Aorta (tissue), 5 donors: Measurements from ENCODE around the gene BSG. TPM values are rescaled to one million over a fixed set of nuclear protein-coding genes. Genes with fewer than 3 reads are reported as not detected.

Experiments
- ATAC-seq: fragments of 200-7000 bp; cut with Tn5 transposase; one replicate; pipeline ENCODE4 v1.9.1; 2022; ENCODE audit warnings: moderate library complexity; ENCODE audit not compliant: low FRiP score
- DNase-seq, 2 donors: peaks; one replicate each; pipeline ENCODE4 v3.0.0-alpha.2; 2020
- H3K27ac ChIP-seq, 2 donors: one replicate each; pipeline ENCODE4 v1.5.1; 2013; ENCODE audit warnings: low read length in 2 of 2, mild to moderate bottlenecking in 2 of 2, moderate library complexity in 2 of 2, control low read depth in 1 of 2, inconsistent platforms in 1 of 2, low read depth in 1 of 2
- H3K27me3 ChIP-seq, 2 donors: one replicate each; pipeline ENCODE4 v1.6.1; 2013; ENCODE audit warnings: control low read depth in 1 of 2, low read length in 1 of 2, mild to moderate bottlenecking in 1 of 2, moderate library complexity in 1 of 2; ENCODE audit not compliant: insufficient read depth in 2 of 2, control insufficient read depth in 1 of 2
- H3K36me3 ChIP-seq, 2 donors: one replicate each; pipeline ENCODE4 v1.6.1; 2013; ENCODE audit warnings: control low read depth in 1 of 2, low read length in 1 of 2, mild to moderate bottlenecking in 1 of 2; ENCODE audit not compliant: insufficient read depth in 2 of 2, control insufficient read depth in 1 of 2
- H3K4me1 ChIP-seq, 2 donors: one replicate each; pipeline ENCODE4 v1.6.1; 2013; ENCODE audit warnings: low read length in 2 of 2, control low read depth in 1 of 2, mild to moderate bottlenecking in 1 of 2, moderate library complexity in 1 of 2; ENCODE audit not compliant: insufficient read depth in 2 of 2, control insufficient read depth in 1 of 2
- H3K4me3 ChIP-seq, 2 donors: one replicate each; pipeline ENCODE4 v1.5.1; 2013; ENCODE audit warnings: low read length in 2 of 2, control low read depth in 1 of 2, mild to moderate bottlenecking in 1 of 2
- H3K9me3 ChIP-seq: one replicate; pipeline ENCODE4 v1.6.1; 2013; ENCODE audit warnings: mild to moderate bottlenecking, low read length; ENCODE audit not compliant: control insufficient read depth
- WGBS, 2 donors: extraction: QIAGEN DNeasy Blood & Tissue Kit; methylation state at CpG; one replicate each; pipeline ENCODE4 v1.1.7; 2013; 5-methylcytosine and 5-hydroxymethylcytosine counted together
- intact Hi-C, 2 donors: fragments of 100-400 bp; cut with DNase I; formaldehyde crosslinking; loops; one replicate each; pipeline versions ENCODE4 v1.14.2 to v1.15.0; 2022
- polyA plus RNA-seq, 2 donors: library from polyadenylated mRNA; stranded (reverse); fragments of 200-250 nt; gene quantifications; one replicate each; pipeline ENCODE4 v1.2.3, GENCODE V29; 2013
- total RNA-seq, 2 donors: library from RNA; stranded (reverse); fragmentation: NEBNext Ultra II Directional; extraction: Animal tissue kit (Norgen Biotek cat#: 25700); gene quantifications; one replicate each; pipeline ENCODE4 v1.2.1, GENCODE V29; 2021
- donor health status: healthy with polysubstance abuse.
- donor health status: Bipolar disorder and iron deficiency.
- donor health status: DM: no; HTN: no; CAD: no.
- donor health status: DM: no; HTN: no; CAD: no.
- donor health status: DM: yes; HTN: yes; CAD: no.

BSG gene
- total and polyA plus RNA-seq, 4 donors: 239 to 436 (median 272) TPM

- WGBS, 2 donors: 70 to 74% methylated on average over 14 to 16 of the region's 16 CpGs
- Histone ChIP-seq H3K27me3 (no peaks in the 10 kb centered on the region), H3K9me3 (no peaks in the 10 kb centered on the region), H3K4me3 (no peak overlapping the region), H3K27ac (no peak overlapping the region), H3K4me1 (no peaks in the 10 kb centered on the region), H3K36me3 (no peaks in the 10 kb centered on the region)
- no peak for ATAC-seq
- DNase-seq: no peak
- intact Hi-C loops: no loop called here
These were observed 5.6 kb upstream of the BSG start for GRCh38 chr19:566844-567243.

GRCh38 chr19:567296-567900 is 5.0 kb upstream of the BSG start:
- 91 to 92% methylated on average over 22 of the region's 22 CpGs for WGBS, 2 donors
- Histone ChIP-seq H3K27me3 (no peaks in the 10 kb centered on the region), H3K27ac (no peak overlapping the region), H3K36me3 (no peaks in the 10 kb centered on the region), H3K4me3 (no peak overlapping the region), H3K9me3 (no peaks in the 10 kb centered on the region), H3K4me1 (no peaks in the 10 kb centered on the region)
- DNase-seq (no peak), ATAC-seq (no peak)
- intact Hi-C loops: no loop called here

- H3K4me3 ChIP-seq: no peak overlapping the region
- no peaks in the 10 kb centered on the region for H3K36me3 ChIP-seq
- no peaks in the 10 kb centered on the region for H3K9me3 ChIP-seq
- DNase-seq: no peak
- H3K27ac ChIP-seq: no peak overlapping the region
- peaks cover 0 to 3% of the 10 kb centered on the region in 2 donors for H3K4me1 ChIP-seq
- ATAC-seq: no peak
- intact Hi-C loops: no loop called here
- H3K27me3 ChIP-seq: no peaks in the 10 kb centered on the region
- WGBS, 2 donors: 90 to 96% methylated on average over 18 of the region's 25 CpGs
These were observed 2.1 kb upstream of the BSG start for GRCh38 chr19:570251-570686.

GRCh38 chr19:570937-571565 is 1.3 kb upstream of the BSG start:
- WGBS, 2 donors: 5 to 6% methylated on average over 45 of the region's 45 CpGs
- ATAC-seq (no peak), DNase-seq (peak; percentile 69 to 76)
- Histone ChIP-seq H3K4me3 (peak overlapping the region in 1 of 2 donors; percentile 55), H3K4me1 (peaks cover 0 to 3% of the 10 kb centered on the region in 2 donors), H3K36me3 (no peaks in the 10 kb centered on the region), H3K27me3 (no peaks in the 10 kb centered on the region), H3K27ac (no peak overlapping the region), H3K9me3 (no peaks in the 10 kb centered on the region)
- intact Hi-C loops: no loop called here

- no peak for DNase-seq
- no peak for ATAC-seq
- intact Hi-C loops: no loop called here
- Histone ChIP-seq H3K9me3 (no peaks in the 10 kb centered on the region), H3K4me3 (peak overlapping the region; percentile 55 to 66), H3K36me3 (no peaks in the 10 kb centered on the region), H3K27ac (no peak overlapping the region), H3K27me3 (no peaks in the 10 kb centered on the region), H3K4me1 (peaks cover 0 to 3% of the 10 kb centered on the region in 2 donors)
- 0 to 1% methylated on average over 14 of the region's 14 CpGs for WGBS, 2 donors
These were observed 826 bp upstream of the BSG start for GRCh38 chr19:571566-571974.

- no peaks in the 10 kb centered on the region for H3K36me3 ChIP-seq
- WGBS, 2 donors: 0% methylated on average over 42 to 55 of the region's 55 CpGs
- no peaks in the 10 kb centered on the region for H3K9me3 ChIP-seq
- no peaks in the 10 kb centered on the region for H3K27me3 ChIP-seq
- peak overlapping the region; percentile 91 to 95 for H3K4me3 ChIP-seq
- no peak overlapping the region for H3K27ac ChIP-seq
- intact Hi-C loops: no loop called here
- H3K4me1 ChIP-seq: peaks cover 0 to 3% of the 10 kb centered on the region in 2 donors
- ATAC-seq (peak; percentile 9), DNase-seq (peak; percentile 77 to 82)
These were observed 535 bp downstream of the BSG start for GRCh38 chr19:572743-573518.

- 8 to 9% methylated on average over 15 of the region's 15 CpGs for WGBS, 2 donors
- DNase-seq (no peak), ATAC-seq (no peak)
- H3K27ac ChIP-seq: no peak overlapping the region
- H3K4me3 ChIP-seq: peak overlapping the region in 1 of 2 donors; percentile 91
- H3K4me1 ChIP-seq: peaks cover 0 to 3% of the 10 kb centered on the region in 2 donors
- intact Hi-C loops: no loop called here
- H3K9me3 ChIP-seq: no peaks in the 10 kb centered on the region
- H3K36me3 ChIP-seq: no peaks in the 10 kb centered on the region
- H3K27me3 ChIP-seq: no peaks in the 10 kb centered on the region
These were observed 1.1 kb downstream of the BSG start for GRCh38 chr19:573519-573825.

GRCh38 chr19:574658-575526 is 2.5 kb downstream of the BSG start:
- 13 to 14% methylated on average over 32 of the region's 32 CpGs for WGBS, 2 donors
- DNase-seq: peak in 1 of 2 donors; percentile 75
- H3K27ac ChIP-seq: no peak overlapping the region
- intact Hi-C loops: no loop called here
- no peaks in the 10 kb centered on the region for H3K27me3 ChIP-seq
- ATAC-seq: no peak
- peaks cover 0 to 3% of the 10 kb centered on the region in 2 donors for H3K4me1 ChIP-seq
- no peaks in the 10 kb centered on the region for H3K36me3 ChIP-seq
- H3K9me3 ChIP-seq: no peaks in the 10 kb centered on the region
- no peak overlapping the region for H3K4me3 ChIP-seq
